Measurements from ENCODE around the gene PTOV1. TPM values are rescaled to one million over a fixed set of nuclear protein-coding genes. Genes with fewer than 3 reads are reported as not detected.

PTOV1 gene
- total and polyA plus RNA-seq, 10 of the 15 experiments (the other 5 are each of a cell fraction or from before 2014, with no cell fraction given), result 3.2 to 83.5 (median 22.3) TPM

GRCh38 chr19:49846408-49846807 lies 4.6 kb upstream of the PTOV1 start:
- Histone ChIP-seq H3K9ac (ENCODE audit: control insufficient read depth, insufficient read depth, low read length) (no peak overlapping the region), H3K36me3 (ENCODE audit: control insufficient read depth in 2 of 2, insufficient read depth in 2 of 2, low read length in 1 of 2) (no peaks in the 10 kb centered on the region; a peak in 1 of 4 replicates), H4K20me1 (ENCODE audit: control insufficient read depth, insufficient read depth) (no peaks in the 10 kb centered on the region), H2AFZ (ENCODE audit: control insufficient read depth, low read depth, low read length) (no peak overlapping the region), H3K4me3 (no peak overlapping the region), H3K4me1 (ENCODE audit: control insufficient read depth, insufficient read depth, low read length) (peaks cover 32% of the 10 kb centered on the region), H3K9me3 (replicated peaks; ENCODE audit: control insufficient read depth, insufficient read depth, low read length) (peaks cover 5% of the 10 kb centered on the region; the same call in 2 of the 3 replicates), H3K4me2 (ENCODE audit: control insufficient read depth, insufficient read depth) (no peak overlapping the region), H3K27me3 (replicated peaks in 1 of 2; ENCODE audit: control insufficient read depth in 2 of 2, insufficient read depth in 2 of 2, low read length in 1 of 2) (no peaks in the 10 kb centered on the region), H3K79me2 (ENCODE audit: control insufficient read depth, insufficient read depth, low read length) (no peaks in the 10 kb centered on the region), H3K27ac (ENCODE audit: control insufficient read depth, insufficient read depth) (no peak overlapping the region)
- FAIRE-seq (no peak), ATAC-seq (no peak), DNase-seq (ENCODE audit: low read depth, low spot score) (no peak)
- 50% methylated on average over 5 of the region's 5 CpGs for WGBS (ENCODE audit: insufficient coverage, insufficient replicate concordance, low lambda C conversion rate, missing lambda C conversion rate)
- SMC1A ChIA-PET (ENCODE audit: uncharacterized antibody, unreplicated experiment), result interaction anchor here (1.7 kb wide), 1 partner anchor 23 kb away, joined by 3 read pairs; no protein-coding TSS in a partner anchor
- BruUV-seq (replicated peaks), result no TSS peak
- in situ Hi-C loops (cut with MboI), result no loop called here
- POLR2A ChIA-PET, result interaction anchor here (0.6 to 2.7 kb wide), 2 partner anchors 23 to 61 kb away, joined by 3 to 12 read pairs; no protein-coding TSS in a partner anchor
- CTCF ChIA-PET, result interaction anchor here (0.7 kb wide), 1 partner anchor 487 kb away, joined by 4 read pairs; no protein-coding TSS in a partner anchor
- intact Hi-C loops (cut with micrococcal nuclease; ENCODE audit: unreplicated experiment), result no loop called here
- RAD21 ChIA-PET (ENCODE audit: unreplicated experiment), result no interaction called here
- TF ChIP-seq, protein P1, sequence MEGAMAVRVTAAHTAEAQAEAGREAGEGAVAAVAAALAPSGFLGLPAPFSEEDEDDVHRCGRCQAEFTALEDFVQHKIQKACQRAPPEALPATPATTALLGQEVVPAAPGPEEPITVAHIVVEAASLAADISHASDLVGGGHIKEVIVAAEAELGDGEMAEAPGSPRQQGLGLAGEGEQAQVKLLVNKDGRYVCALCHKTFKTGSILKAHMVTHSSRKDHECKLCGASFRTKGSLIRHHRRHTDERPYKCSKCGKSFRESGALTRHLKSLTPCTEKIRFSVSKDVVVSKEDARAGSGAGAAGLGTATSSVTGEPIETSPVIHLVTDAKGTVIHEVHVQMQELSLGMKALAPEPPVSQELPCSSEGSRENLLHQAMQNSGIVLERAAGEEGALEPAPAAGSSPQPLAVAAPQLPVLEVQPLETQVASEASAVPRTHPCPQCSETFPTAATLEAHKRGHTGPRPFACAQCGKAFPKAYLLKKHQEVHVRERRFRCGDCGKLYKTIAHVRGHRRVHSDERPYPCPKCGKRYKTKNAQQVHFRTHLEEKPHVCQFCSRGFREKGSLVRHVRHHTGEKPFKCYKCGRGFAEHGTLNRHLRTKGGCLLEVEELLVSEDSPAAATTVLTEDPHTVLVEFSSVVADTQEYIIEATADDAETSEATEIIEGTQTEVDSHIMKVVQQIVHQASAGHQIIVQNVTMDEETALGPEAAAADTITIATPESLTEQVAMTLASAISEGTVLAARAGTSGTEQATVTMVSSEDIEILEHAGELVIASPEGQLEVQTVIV (IDR thresholded peaks at IDR 0.05; ENCODE audit: borderline replicate concordance, partially characterized antibody), result no peak
- TF ChIP-seq ZBED1 (IDR thresholded peaks at IDR 0.05; ENCODE audit: borderline replicate concordance) (no peak), GABPA (IDR thresholded peaks at IDR 0.05; ENCODE audit: low read depth) (no peak), EP300 (IDR thresholded peaks at IDR 0.05; ENCODE audit: borderline replicate concordance in 1 of 2, control insufficient read depth in 1 of 2, low read depth in 2 of 2, low read length in 2 of 2) (no peak), SRF (IDR thresholded peaks at IDR 0.05; ENCODE audit: low read depth in 2 of 2, low read length in 2 of 2) (no peak), EZH2 (IDR thresholded peaks at IDR 0.05; ENCODE audit: borderline replicate concordance, control insufficient read depth, low read depth, low read length) (no peak), TCF12 (IDR thresholded peaks at IDR 0.05; ENCODE audit: low read depth, low read length) (no peak), E2F4 (IDR thresholded peaks at IDR 0.05; ENCODE audit: low read depth, low read length) (no peak), SUPT20H (IDR thresholded peaks at IDR 0.05; ENCODE audit: borderline replicate concordance, control insufficient read depth, low read depth, low read length) (no peak), MEF2A (IDR thresholded peaks at IDR 0.05; ENCODE audit: insufficient read depth, low read depth, low read length) (no peak), IKZF2 (IDR thresholded peaks at IDR 0.05) (no peak), ASH2L (IDR thresholded peaks at IDR 0.05; ENCODE audit: borderline replicate concordance, low read depth) (no peak)
- TF ChIP-seq, protein P2, sequence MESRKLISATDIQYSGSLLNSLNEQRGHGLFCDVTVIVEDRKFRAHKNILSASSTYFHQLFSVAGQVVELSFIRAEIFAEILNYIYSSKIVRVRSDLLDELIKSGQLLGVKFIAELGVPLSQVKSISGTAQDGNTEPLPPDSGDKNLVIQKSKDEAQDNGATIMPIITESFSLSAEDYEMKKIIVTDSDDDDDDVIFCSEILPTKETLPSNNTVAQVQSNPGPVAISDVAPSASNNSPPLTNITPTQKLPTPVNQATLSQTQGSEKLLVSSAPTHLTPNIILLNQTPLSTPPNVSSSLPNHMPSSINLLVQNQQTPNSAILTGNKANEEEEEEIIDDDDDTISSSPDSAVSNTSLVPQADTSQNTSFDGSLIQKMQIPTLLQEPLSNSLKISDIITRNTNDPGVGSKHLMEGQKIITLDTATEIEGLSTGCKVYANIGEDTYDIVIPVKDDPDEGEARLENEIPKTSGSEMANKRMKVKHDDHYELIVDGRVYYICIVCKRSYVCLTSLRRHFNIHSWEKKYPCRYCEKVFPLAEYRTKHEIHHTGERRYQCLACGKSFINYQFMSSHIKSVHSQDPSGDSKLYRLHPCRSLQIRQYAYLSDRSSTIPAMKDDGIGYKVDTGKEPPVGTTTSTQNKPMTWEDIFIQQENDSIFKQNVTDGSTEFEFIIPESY (IDR thresholded peaks at IDR 0.05), result no peak
- TF ChIP-seq, protein P3, sequence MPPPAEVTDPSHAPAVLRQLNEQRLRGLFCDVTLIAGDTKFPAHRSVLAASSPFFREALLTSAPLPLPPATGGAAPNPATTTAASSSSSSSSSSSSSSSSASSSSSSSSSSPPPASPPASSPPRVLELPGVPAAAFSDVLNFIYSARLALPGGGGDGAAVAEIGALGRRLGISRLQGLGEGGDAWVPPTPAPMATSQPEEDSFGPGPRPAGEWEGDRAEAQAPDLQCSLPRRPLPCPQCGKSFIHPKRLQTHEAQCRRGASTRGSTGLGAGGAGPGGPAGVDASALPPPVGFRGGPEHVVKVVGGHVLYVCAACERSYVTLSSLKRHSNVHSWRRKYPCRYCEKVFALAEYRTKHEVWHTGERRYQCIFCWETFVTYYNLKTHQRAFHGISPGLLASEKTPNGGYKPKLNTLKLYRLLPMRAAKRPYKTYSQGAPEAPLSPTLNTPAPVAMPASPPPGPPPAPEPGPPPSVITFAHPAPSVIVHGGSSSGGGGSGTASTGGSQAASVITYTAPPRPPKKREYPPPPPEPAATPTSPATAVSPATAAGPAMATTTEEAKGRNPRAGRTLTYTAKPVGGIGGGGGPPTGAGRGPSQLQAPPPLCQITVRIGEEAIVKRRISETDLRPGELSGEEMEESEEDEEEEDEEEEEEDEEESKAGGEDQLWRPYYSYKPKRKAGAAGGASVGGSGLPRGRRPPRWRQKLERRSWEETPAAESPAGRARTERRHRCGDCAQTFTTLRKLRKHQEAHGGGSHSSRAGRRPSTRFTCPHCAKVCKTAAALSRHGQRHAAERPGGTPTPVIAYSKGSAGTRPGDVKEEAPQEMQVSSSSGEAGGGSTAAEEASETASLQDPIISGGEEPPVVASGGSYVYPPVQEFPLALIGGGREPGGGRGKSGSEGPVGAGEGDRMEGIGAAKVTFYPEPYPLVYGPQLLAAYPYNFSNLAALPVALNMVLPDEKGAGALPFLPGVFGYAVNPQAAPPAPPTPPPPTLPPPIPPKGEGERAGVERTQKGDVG (CRISPR knock-in tag; IDR thresholded peaks at IDR 0.05), result no peak

Data from GM12878 (cell line).